OCI-M1 (cell line): ENCODE results near the gene HYI.
"Not testable (repeated sequence)": the region's sequence is repeated elsewhere in the genome, so short reads cannot be mapped to it uniquely, and the experiment has no call there.

Experiments used
- DNase-seq: peaks from one replicate; lab custom pipeline; 2025; lab: John Stamatoyannopoulos, UW

Gene HYI

GRCh38 chr1:43464681-43465504, 11.2 kb upstream of the HYI start:
- DNase-seq: no peak

GRCh38 chr1:43463479-43463878, 9.7 kb upstream of the HYI start:
- DNase-seq: no peak

GRCh38 chr1:43460988-43461693, 7.4 kb upstream of the HYI start:
- peak; percentile 35 for DNase-seq

GRCh38 chr1:43458379-43458778, 4.6 kb upstream of the HYI start:
- DNase-seq: not testable (repeated sequence)

- DNase-seq: no peak
These were observed 1.6 kb upstream of the HYI start for GRCh38 chr1:43455213-43455889.

GRCh38 chr1:43454270-43455011, 710 bp upstream of the HYI start:
- peak; percentile 94 for DNase-seq

GRCh38 chr1:43452789-43453441, 816 bp downstream of the HYI start:
- peak; percentile 69 for DNase-seq

- no peak for DNase-seq
These were observed 1.8 kb downstream of the HYI start for GRCh38 chr1:43451701-43452532.

- no peak for DNase-seq
These were observed 2.6 kb downstream of the HYI start for GRCh38 chr1:43451157-43451591.

GRCh38 chr1:43450251-43450941, 3.3 kb downstream of the HYI start:
- no peak for DNase-seq

- DNase-seq: no peak
These were observed 4.0 kb downstream of the HYI start for GRCh38 chr1:43449708-43450069.

GRCh38 chr1:43448955-43449707, 4.6 kb downstream of the HYI start:
- no peak for DNase-seq

- DNase-seq: no peak
These were observed 5.6 kb downstream of the HYI start for GRCh38 chr1:43447891-43448708.

GRCh38 chr1:43446881-43447835, 6.6 kb downstream of the HYI start:
- no peak for DNase-seq

- no peak for DNase-seq
These were observed 7.4 kb downstream of the HYI start for GRCh38 chr1:43446388-43446740.

GRCh38 chr1:43445606-43446387, 7.9 kb downstream of the HYI start:
- no peak for DNase-seq

- DNase-seq: peak; percentile 54
These were observed 8.9 kb downstream of the HYI start for GRCh38 chr1:43444836-43445235.
